Bronchial epithelial cell (primary cell): ENCODE data around the gene NSL1. TPM values are rescaled to one million over a fixed set of nuclear protein-coding genes. Genes with fewer than 3 reads are reported as not detected.

Experiments used
- DNase-seq: peaks from one replicate; pipeline ENCODE4 v3.0.0-alpha.2; 2010; ENCODE audit warnings: low read depth
- FAIRE-seq: peaks from 2 replicates; lab custom pipeline; 2011; peaks lifted over from hg19 to GRCh38; lab: Jason Lieb, UNC
- H3K27me3 ChIP-seq: 2 replicates; pipeline ENCODE4 v1.5.1; 2011; ENCODE audit warnings: low read length; ENCODE audit not compliant: control insufficient read depth, insufficient read depth
- H3K36me3 ChIP-seq: 2 replicates; pipeline ENCODE4 v1.5.1; 2011; ENCODE audit warnings: low read length; ENCODE audit not compliant: control insufficient read depth, insufficient read depth
- H3K4me3 ChIP-seq: 2 replicates; pipeline ENCODE4 v1.5.1; 2011; ENCODE audit warnings: mild to moderate bottlenecking, low read depth, low read length, control low read depth
- CTCF ChIP-seq: IDR thresholded peaks from 2 replicates; pipeline ENCODE4 v1.5.1; 2011; ENCODE audit warnings: mild to moderate bottlenecking, moderate library complexity, low read length, control low read depth, inconsistent platforms; ENCODE audit not compliant: insufficient read depth, severe bottlenecking
- total RNA-seq: library from RNA; depleted of rRNA; stranded (reverse); fragments of >200 nt; gene quantifications from 2 replicates; pipeline ENCODE4 v1.2.1, GENCODE V29; 2014

Gene NSL1
- total RNA-seq, 1 donor from 2014 or later, result 11.3 TPM

- no peak for DNase-seq
- no peak for FAIRE-seq
- H3K36me3 ChIP-seq, result no peaks in the 10 kb centered on the region
- TF ChIP-seq CTCF, result no peak
- H3K4me3 ChIP-seq, result no peak overlapping the region
- H3K27me3 ChIP-seq, result no peaks in the 10 kb centered on the region
These were observed 38.6 kb downstream of the NSL1 start for GRCh38 chr1:212752934-212753497.

- Histone ChIP-seq H3K27me3 (no peaks in the 10 kb centered on the region), H3K36me3 (no peaks in the 10 kb centered on the region), H3K4me3 (no peak overlapping the region)
- FAIRE-seq (no peak), DNase-seq (no peak)
- TF ChIP-seq CTCF, result no peak
These were observed 39.2 kb downstream of the NSL1 start for GRCh38 chr1:212752252-212752933.

GRCh38 chr1:212749821-212750535, 41.6 kb downstream of the NSL1 start:
- TF ChIP-seq CTCF, result peak; percentile 71
- FAIRE-seq (no peak), DNase-seq (peak; percentile 69)
- Histone ChIP-seq H3K27me3 (no peaks in the 10 kb centered on the region), H3K4me3 (no peak overlapping the region), H3K36me3 (no peaks in the 10 kb centered on the region)

- DNase-seq, result no peak
- no peak for TF ChIP-seq CTCF
- no peak overlapping the region for H3K4me3 ChIP-seq
- FAIRE-seq, result no peak
- H3K36me3 ChIP-seq, result no peaks in the 10 kb centered on the region
- no peaks in the 10 kb centered on the region for H3K27me3 ChIP-seq
These were observed 45.0 kb downstream of the NSL1 start for GRCh38 chr1:212746546-212746945.

GRCh38 chr1:212745303-212745702, 46.3 kb downstream of the NSL1 start:
- FAIRE-seq, result no peak
- no peaks in the 10 kb centered on the region for H3K27me3 ChIP-seq
- H3K36me3 ChIP-seq, result no peaks in the 10 kb centered on the region
- no peak for DNase-seq
- TF ChIP-seq CTCF, result no peak
- H3K4me3 ChIP-seq, result no peak overlapping the region
